KMS-11 (cell line): ENCODE data around the gene SAE1.

ENCODE experiments used
- H2AFZ ChIP-seq: fragments of 200-600 bp; sonication (generic); 2 replicates; pipeline ENCODE4 v1.6.1; 2016; ENCODE audit warnings: antibody characterized with exemption, mixed run types, low read depth
- H3K27ac ChIP-seq: fragments of 200-600 bp; sonication (generic); 2 replicates; pipeline ENCODE4 v1.6.1; 2016; ENCODE audit warnings: mild to moderate bottlenecking, mixed run types
- H3K27me3 ChIP-seq: fragments of 200-600 bp; sonication (generic); 2 replicates; pipeline ENCODE4 v1.6.1; 2017; ENCODE audit warnings: mild to moderate bottlenecking, low read depth, mixed run types, moderate library complexity; ENCODE audit not compliant: insufficient read depth
- H3K36me3 ChIP-seq: fragments of 200-600 bp; sonication (generic); 2 replicates; pipeline ENCODE4 v1.6.1; 2017; ENCODE audit warnings: mild to moderate bottlenecking, mixed run types; ENCODE audit not compliant: insufficient read depth
- H3K4me1 ChIP-seq: fragments of 200-600 bp; sonication (generic); 2 replicates; pipeline ENCODE4 v1.6.1; 2016; ENCODE audit warnings: mild to moderate bottlenecking, low read depth, mixed run types; ENCODE audit not compliant: poor library complexity, severe bottlenecking
- H3K4me2 ChIP-seq: fragments of 200-600 bp; sonication (generic); 2 replicates; pipeline ENCODE4 v1.7.0; 2016; ENCODE audit warnings: mild to moderate bottlenecking, mixed run types
- H3K4me3 ChIP-seq: fragments of 200-600 bp; sonication (generic); IDR thresholded peaks from 2 replicates; pipeline ENCODE4 v1.6.1; 2017; ENCODE audit warnings: low read depth, low read length, mixed read lengths; ENCODE audit not compliant: insufficient read depth
- H3K79me2 ChIP-seq: fragments of 200-600 bp; sonication (generic); 2 replicates; pipeline ENCODE4 v1.6.1; 2016; ENCODE audit warnings: low read depth, mixed run types; ENCODE audit not compliant: insufficient read depth
- H3K9ac ChIP-seq: fragments of 200-600 bp; sonication (generic); 2 replicates; pipeline ENCODE4 v1.6.1; 2016; ENCODE audit warnings: mild to moderate bottlenecking, mixed run types
- H4K20me1 ChIP-seq: fragments of 200-600 bp; sonication (generic); 2 replicates; pipeline ENCODE4 v1.6.1; 2016; ENCODE audit warnings: mild to moderate bottlenecking, mixed run types; ENCODE audit not compliant: insufficient read depth
- CTCF ChIP-seq: fragments of 200-600 bp; sonication (generic); conservative IDR thresholded peaks from 2 replicates; pipeline ENCODE4 v1.6.1; 2017; ENCODE audit warnings: low read depth, mild to moderate bottlenecking, antibody characterized with exemption, low read length, moderate library complexity, mixed read lengths

Gene SAE1

GRCh38 chr19:47158879-47159503 is 28.4 kb downstream of the SAE1 start:
- Histone ChIP-seq H3K79me2 (peaks cover 29% of the 10 kb centered on the region; the same call in 1 of the 2 replicates), H3K4me1 (peaks cover 59% of the 10 kb centered on the region), H4K20me1 (no peaks in the 10 kb centered on the region), H3K4me3 (no peak overlapping the region), H3K9ac (no peak overlapping the region), H3K27ac (peak overlapping the region; percentile 61; the same call in 1 of the 2 replicates), H3K4me2 (peak overlapping the region; percentile 87; the same call in 1 of the 2 replicates), H2AFZ (no peak overlapping the region), H3K36me3 (peaks cover 15% of the 10 kb centered on the region; the same call in 1 of the 2 replicates), H3K27me3 (no peaks in the 10 kb centered on the region)
- TF ChIP-seq CTCF = no peak

GRCh38 chr19:47161876-47162489 is 31.3 kb downstream of the SAE1 start:
- H4K20me1 ChIP-seq = no peaks in the 10 kb centered on the region
- no peak overlapping the region for H3K4me2 ChIP-seq
- no peak overlapping the region for H3K9ac ChIP-seq
- peaks cover 9% of the 10 kb centered on the region; the same call in 1 of the 2 replicates for H3K36me3 ChIP-seq
- H3K27ac ChIP-seq = no peak overlapping the region
- no peak for TF ChIP-seq CTCF
- no peak overlapping the region for H3K4me3 ChIP-seq
- H3K79me2 ChIP-seq = peaks cover 27% of the 10 kb centered on the region; the same call in 1 of the 2 replicates
- H3K27me3 ChIP-seq = no peaks in the 10 kb centered on the region
- H2AFZ ChIP-seq = no peak overlapping the region
- peaks cover 29% of the 10 kb centered on the region for H3K4me1 ChIP-seq

- Histone ChIP-seq H3K36me3 (peaks cover 2% of the 10 kb centered on the region; the same call in 1 of the 2 replicates), H3K27me3 (no peaks in the 10 kb centered on the region), H2AFZ (no peak overlapping the region), H3K27ac (no peak overlapping the region), H3K79me2 (peaks cover 8% of the 10 kb centered on the region; the same call in 1 of the 2 replicates), H4K20me1 (no peaks in the 10 kb centered on the region), H3K9ac (no peak overlapping the region), H3K4me2 (no peak overlapping the region), H3K4me3 (no peak overlapping the region), H3K4me1 (no peaks in the 10 kb centered on the region)
- no peak for TF ChIP-seq CTCF
Measured at GRCh38 chr19:47168065-47168464, 37.4 kb downstream of the SAE1 start.

GRCh38 chr19:47172666-47173455 is 42.2 kb downstream of the SAE1 start:
- no peaks in the 10 kb centered on the region; the same call in 1 of the 2 replicates for H3K36me3 ChIP-seq
- no peak overlapping the region for H2AFZ ChIP-seq
- H3K4me2 ChIP-seq = no peak overlapping the region
- peaks cover 11% of the 10 kb centered on the region; the same call in 1 of the 2 replicates for H3K79me2 ChIP-seq
- no peak overlapping the region for H3K4me3 ChIP-seq
- H3K27me3 ChIP-seq = no peaks in the 10 kb centered on the region
- no peak overlapping the region for H3K9ac ChIP-seq
- no peak for TF ChIP-seq CTCF
- H4K20me1 ChIP-seq = no peaks in the 10 kb centered on the region
- no peaks in the 10 kb centered on the region for H3K4me1 ChIP-seq
- no peak overlapping the region for H3K27ac ChIP-seq
